Astrocyte (in vitro differentiated cells and primary cell): ENCODE measurements around the gene SGK2. TPM values are rescaled to one million over a fixed set of nuclear protein-coding genes. Genes with fewer than 3 reads are reported as not detected.

Experiments
- DNase-seq: peaks from one replicate; pipeline ENCODE4 v3.0.0-alpha.2; 2010; ENCODE audit warnings: low read depth
- FAIRE-seq: peaks from 2 replicates; lab custom pipeline; 2011; peaks lifted over from hg19 to GRCh38; lab: Jason Lieb, UNC
- H2AFZ ChIP-seq: 2 replicates; pipeline ENCODE4 v1.6.0; 2012; ENCODE audit warnings: low read depth, low read length, inconsistent platforms
- H3K27ac ChIP-seq: 2 replicates; pipeline ENCODE4 v1.5.1; 2011; ENCODE audit warnings: low read depth, low read length, inconsistent platforms
- H3K27me3 ChIP-seq: 2 replicates; pipeline ENCODE4 v1.6.0; 2011; ENCODE audit warnings: low read length, inconsistent platforms; ENCODE audit not compliant: insufficient read depth
- H3K36me3 ChIP-seq: 2 replicates; pipeline ENCODE4 v1.5.1; 2011; ENCODE audit warnings: low read length, inconsistent platforms; ENCODE audit not compliant: insufficient read depth
- H3K4me1 ChIP-seq: 2 replicates; pipeline ENCODE4 v1.5.1; 2011; ENCODE audit warnings: low read length, inconsistent platforms; ENCODE audit not compliant: insufficient read depth
- H3K4me2 ChIP-seq: 2 replicates; pipeline ENCODE4 v1.6.0; 2012; ENCODE audit warnings: low read length, inconsistent platforms
- H3K4me3 ChIP-seq: 2 replicates; pipeline ENCODE4 v1.5.1; 2011; ENCODE audit warnings: low read depth, mild to moderate bottlenecking, low read length, inconsistent platforms; ENCODE audit not compliant: insufficient read depth
- H3K79me2 ChIP-seq: 2 replicates; pipeline ENCODE4 v1.6.0; 2012; ENCODE audit warnings: mild to moderate bottlenecking, low read length, inconsistent platforms; ENCODE audit not compliant: insufficient read depth
- H3K9ac ChIP-seq: 2 replicates; pipeline ENCODE4 v1.6.0; 2012; ENCODE audit warnings: mild to moderate bottlenecking, low read length, inconsistent platforms
- H3K9me3 ChIP-seq: 2 replicates; pipeline ENCODE4 v1.5.1; 2012; ENCODE audit warnings: low read depth, mild to moderate bottlenecking, low read length, inconsistent platforms; ENCODE audit not compliant: insufficient read depth
- H4K20me1 ChIP-seq: 2 replicates; pipeline ENCODE4 v1.6.0; 2012; ENCODE audit warnings: low read length, inconsistent platforms; ENCODE audit not compliant: insufficient read depth
- H3K27ac Mint-ChIP-seq: one replicate; pipeline ENCODE4 v1.8.0; 2021; ENCODE audit warnings: mild to moderate bottlenecking, mixed read lengths; ENCODE audit not compliant: unreplicated experiment
- H3K27me3 Mint-ChIP-seq: one replicate; pipeline ENCODE4 v1.8.0; 2021; ENCODE audit warnings: low read depth, mixed read lengths; ENCODE audit not compliant: unreplicated experiment
- H3K36me3 Mint-ChIP-seq: one replicate; pipeline ENCODE4 v1.8.0; 2021; ENCODE audit warnings: low read depth, mixed read lengths; ENCODE audit not compliant: unreplicated experiment
- H3K4me1 Mint-ChIP-seq: one replicate; pipeline ENCODE4 v1.8.0; 2021; ENCODE audit warnings: low read depth, mixed read lengths; ENCODE audit not compliant: unreplicated experiment
- H3K4me3 Mint-ChIP-seq: one replicate; pipeline ENCODE4 v1.8.0; 2021; ENCODE audit warnings: mild to moderate bottlenecking, moderate library complexity, mixed read lengths; ENCODE audit not compliant: unreplicated experiment
- H3K9me3 Mint-ChIP-seq: one replicate; pipeline ENCODE4 v1.8.0; 2021; ENCODE audit warnings: mild to moderate bottlenecking, mixed read lengths; ENCODE audit not compliant: unreplicated experiment
- CTCF ChIP-seq: IDR thresholded peaks from 2 replicates; pipeline ENCODE4 v1.5.1; 2011; ENCODE audit warnings: low read depth, mild to moderate bottlenecking, inconsistent platforms, low read length, moderate library complexity; ENCODE audit not compliant: insufficient read depth
- EZH2 ChIP-seq: IDR thresholded peaks from 2 replicates; pipeline ENCODE4 v1.6.1; 2012; ENCODE audit warnings: mild to moderate bottlenecking, low read length, inconsistent platforms; ENCODE audit not compliant: insufficient read depth
- total RNA-seq: library from RNA; stranded (reverse); gene quantifications from 2 replicates; pipeline ENCODE4 v1.2.1, GENCODE V29; 2021

The SGK2 gene
- total RNA-seq, 1 donor from 2014 or later: 0.64 TPM

GRCh38 chr20:43631598-43631997 lies 72.8 kb downstream of the SGK2 start:
- no peak for FAIRE-seq
- Histone ChIP-seq H3K9ac (no peak overlapping the region), H3K4me2 (no peak overlapping the region), H3K9me3 (no peaks in the 10 kb centered on the region), H2AFZ (no peak overlapping the region), H3K79me2 (no peaks in the 10 kb centered on the region), H4K20me1 (no peaks in the 10 kb centered on the region), H3K36me3 (peaks cover 15% of the 10 kb centered on the region), H3K4me3 (no peak overlapping the region), H3K27ac (no peak overlapping the region), H3K4me1 (no peaks in the 10 kb centered on the region), H3K27me3 (no peaks in the 10 kb centered on the region)
- no peaks in the 10 kb centered on the region for H3K4me1 Mint-ChIP-seq
- no peak for DNase-seq
- peaks cover 6% of the 10 kb centered on the region for H3K36me3 Mint-ChIP-seq
- H3K4me3 Mint-ChIP-seq: no peak overlapping the region
- no peaks in the 10 kb centered on the region for H3K9me3 Mint-ChIP-seq
- H3K27me3 Mint-ChIP-seq: no peaks in the 10 kb centered on the region
- H3K27ac Mint-ChIP-seq: no peak overlapping the region
- TF ChIP-seq EZH2: no peak
- TF ChIP-seq CTCF: no peak

Other genes with a start within 250 kb of the SGK2 start
- gene SRSF6, start 101.1 kb upstream of the SGK2 start, total RNA-seq: 149 and 150 TPM in 2 replicates
- 8.4 and 13.0 TPM in 2 replicates for gene L3MBTL1, start 51.3 kb upstream of the SGK2 start, total RNA-seq
- 27.0 and 34.8 TPM in 2 replicates for gene IFT52, start 31.9 kb downstream of the SGK2 start, total RNA-seq
- 3.0 and 6.2 TPM in 2 replicates for gene MYBL2, start 108.1 kb downstream of the SGK2 start, total RNA-seq
- gene GTSF1L, start 168.0 kb downstream of the SGK2 start, total RNA-seq: not detected in 2 replicates